NCI-H2107 treated with DMSO at 0.1 percent for 48 hours (cell line): ENCODE results near the gene AFF2.

Experiments used
- DNase-seq: peaks from one replicate; lab custom pipeline; 2025; ENCODE audit not compliant: unreplicated experiment; lab: John Stamatoyannopoulos, UW

Gene AFF2

DNA sequence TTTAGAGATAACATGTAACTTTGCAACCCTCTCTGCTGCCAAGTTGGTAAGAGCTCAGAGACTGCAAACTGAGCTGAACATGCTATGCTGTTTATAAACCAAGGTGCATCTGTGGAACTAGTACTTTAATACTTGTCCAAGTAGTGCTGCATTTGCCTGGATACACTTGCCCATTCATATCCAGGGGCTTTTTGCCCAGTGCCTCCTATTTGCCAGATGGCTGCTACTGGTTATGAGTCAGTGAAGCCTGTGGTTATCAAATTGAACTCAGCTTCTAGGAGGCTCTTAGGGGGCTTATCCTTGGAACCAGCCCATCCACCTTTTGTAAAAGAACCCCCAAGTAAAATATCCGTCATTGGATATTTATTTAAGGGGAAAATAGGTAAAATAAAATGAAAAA is 79.6 kb downstream of the AFF2 start:
- no peak for DNase-seq

DNA sequence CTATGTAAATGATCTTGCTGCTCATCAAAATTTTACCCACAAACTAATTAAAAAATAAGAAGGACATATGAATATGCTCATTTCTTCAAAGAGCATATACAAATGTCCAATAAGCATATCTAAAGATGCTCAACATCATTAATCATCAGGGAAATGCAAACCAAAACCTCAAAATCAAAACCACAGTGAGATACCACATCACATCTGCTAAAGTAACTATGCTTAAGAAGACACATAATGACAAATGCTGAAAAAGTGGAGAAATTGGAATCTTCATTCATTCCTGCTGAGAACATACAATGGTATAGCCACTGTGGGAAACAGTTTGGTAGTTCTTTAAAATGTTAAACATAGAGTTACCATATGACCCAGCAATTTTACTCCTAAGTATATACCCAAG is 81.9 kb downstream of the AFF2 start:
- DNase-seq: no peak

DNA sequence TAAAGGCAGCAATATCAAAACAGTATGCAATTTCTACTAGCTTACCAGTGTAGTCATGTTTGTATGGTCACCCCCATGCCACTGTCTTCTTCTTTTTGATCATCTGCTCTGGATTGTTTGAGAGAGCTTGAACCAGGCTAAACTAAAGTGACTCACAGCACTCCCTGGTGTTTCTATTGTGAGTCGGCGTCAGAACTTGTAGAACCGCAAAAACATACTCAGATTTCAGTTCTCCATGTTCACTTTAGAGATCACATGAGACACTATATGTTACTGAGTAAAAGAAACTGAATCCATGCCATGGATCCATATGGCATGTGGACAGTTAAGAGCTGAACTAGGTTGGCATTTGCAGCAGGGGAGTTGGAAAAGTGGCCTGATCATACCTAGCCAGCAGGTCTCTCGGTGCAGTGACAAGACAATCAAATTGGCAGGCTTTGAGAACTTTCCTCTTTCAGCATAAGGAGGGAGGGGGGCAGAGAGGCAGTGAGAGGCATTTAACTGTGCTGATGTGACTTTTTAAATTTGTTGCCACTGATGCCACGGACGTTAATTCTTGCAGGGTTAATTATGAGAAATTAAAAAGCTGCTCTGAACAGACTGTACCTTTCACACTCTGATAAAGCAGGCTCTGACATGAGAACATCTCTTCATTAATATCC is 88.4 kb downstream of the AFF2 start:
- DNase-seq: no peak

DNA sequence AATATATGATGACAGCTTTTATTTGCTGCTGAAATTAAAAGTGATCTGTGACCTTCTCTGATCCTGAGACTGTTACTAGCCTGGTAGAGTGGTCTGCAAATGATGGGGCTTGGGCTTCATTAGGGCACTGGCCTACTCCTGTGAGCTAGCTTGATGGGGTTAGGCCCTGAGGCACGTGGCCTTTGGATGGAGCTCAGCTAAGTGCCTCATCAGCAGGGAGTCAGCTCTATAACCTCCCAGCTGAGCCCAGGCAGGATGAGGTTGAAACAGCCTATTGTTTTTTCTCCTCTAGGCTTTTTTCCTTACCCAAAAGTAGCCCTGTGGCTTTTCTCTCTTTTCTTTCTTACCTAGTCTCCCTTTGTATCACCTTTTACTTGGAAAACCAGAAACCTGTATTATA is 92.2 kb downstream of the AFF2 start:
- no peak for DNase-seq

DNA sequence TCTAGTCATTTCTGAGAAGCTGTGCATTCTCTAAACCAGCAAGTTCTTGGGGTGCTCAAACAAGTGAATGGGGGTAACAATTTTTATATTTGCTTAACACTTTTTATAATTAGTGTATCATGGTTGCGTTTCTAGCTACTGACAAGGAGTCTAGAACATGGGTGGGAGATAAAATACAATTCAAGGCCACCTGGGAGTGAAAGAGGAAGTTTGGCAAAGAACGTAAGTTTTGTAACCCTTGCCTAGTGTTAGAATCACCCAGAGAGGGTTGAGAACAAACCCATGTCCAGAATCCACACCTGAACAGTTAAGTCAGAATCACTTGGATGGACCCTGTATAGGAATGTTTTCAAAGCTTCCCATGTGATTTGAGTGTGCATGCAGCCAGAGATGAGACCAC is 92.7 kb downstream of the AFF2 start:
- DNase-seq: no peak

DNA sequence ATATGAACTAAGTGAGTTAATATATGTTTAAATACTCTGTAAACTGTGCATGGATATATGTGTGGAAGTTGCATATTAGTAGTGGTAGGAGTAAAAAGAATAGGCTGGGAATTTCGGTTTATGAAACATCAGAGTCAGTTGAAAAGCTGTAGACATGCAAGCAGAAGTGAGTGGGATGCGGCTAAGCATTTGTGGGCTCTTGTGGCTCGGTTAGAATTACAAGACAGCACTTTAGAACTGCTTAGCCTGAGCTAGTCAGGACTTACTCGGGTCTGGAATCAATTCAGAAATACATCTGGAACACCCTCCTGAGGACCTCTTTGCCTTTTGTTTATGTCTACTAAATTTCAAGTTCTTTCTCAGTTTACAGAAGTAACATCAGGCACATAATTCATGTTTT is 93.6 kb downstream of the AFF2 start:
- no peak for DNase-seq

DNA sequence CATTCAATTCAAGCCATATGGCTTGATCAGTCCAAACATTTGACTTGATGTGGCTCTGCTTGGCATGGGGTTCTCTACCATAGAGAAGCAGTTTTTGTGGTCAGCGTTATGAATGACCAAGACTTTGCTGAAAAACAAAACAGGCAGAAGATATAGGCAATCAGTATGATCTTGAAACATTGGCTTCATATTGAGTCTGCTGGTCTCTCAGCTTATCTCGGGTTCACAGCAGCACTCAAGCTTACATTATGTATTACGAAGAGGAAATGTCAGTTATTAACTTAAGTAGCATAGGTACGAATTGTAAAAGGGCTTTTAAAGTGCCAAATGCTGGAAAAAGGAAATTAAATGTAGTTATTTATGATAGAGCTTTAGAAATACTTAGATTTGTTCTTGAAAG is 99.0 kb downstream of the AFF2 start:
- no peak for DNase-seq

DNA sequence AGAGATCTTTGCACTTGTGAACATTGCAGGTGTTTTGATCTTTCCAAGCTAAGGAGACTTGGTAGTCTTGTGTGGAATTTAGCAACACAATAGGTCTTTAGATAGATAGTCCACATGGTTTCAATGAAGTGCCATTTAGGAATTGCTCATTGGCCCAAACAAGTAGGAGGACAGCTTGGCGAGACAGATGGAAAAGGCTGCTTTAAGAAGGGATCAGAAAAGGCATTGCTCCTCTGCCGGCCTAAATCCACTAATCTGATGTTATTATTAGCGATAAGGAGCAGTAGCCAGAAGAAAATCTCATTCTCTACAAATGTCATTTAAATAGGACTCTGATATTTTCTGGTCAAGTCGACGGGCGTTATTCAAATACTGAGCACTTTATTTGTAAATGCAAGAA is 99.7 kb downstream of the AFF2 start:
- no peak for DNase-seq

DNA sequence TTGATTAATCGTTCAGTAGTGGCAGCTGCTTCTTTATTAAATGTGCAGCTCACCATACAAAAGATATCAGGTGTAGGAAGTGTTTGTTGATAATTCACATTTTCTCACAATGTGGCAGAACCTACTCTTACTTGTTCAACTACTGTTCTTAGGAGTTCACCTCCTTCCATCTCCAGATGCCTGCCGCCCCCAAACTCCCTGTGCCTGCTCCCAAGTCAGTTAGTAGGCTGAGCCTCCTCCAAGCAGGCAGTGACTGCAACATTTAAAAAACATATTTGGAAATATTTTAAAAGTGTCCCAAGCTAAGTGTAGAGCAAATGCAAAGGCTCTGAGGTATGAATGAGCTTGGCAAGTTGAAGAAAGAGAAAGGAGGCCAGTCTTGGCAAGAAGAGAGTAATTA is 100.2 kb downstream of the AFF2 start:
- DNase-seq: no peak

DNA sequence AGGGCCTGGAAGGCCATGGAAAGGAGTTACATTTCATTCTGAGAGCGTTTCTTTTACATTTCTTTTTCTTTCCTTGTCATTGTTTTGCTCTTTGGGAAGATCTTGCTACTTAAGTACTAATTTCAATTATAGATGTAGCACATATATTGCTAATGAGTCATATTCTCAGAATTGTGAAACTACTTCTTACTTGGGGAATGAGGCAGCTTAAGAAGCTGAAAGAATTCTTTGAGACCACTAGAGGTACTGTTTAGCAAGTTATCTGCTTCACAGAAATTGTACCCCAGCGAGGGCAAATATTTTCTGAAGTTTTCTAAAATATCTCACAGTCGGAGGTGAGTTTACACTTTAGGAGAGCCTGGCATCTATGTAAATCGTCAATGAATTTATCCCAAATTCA is 100.6 kb downstream of the AFF2 start:
- no peak for DNase-seq

DNA sequence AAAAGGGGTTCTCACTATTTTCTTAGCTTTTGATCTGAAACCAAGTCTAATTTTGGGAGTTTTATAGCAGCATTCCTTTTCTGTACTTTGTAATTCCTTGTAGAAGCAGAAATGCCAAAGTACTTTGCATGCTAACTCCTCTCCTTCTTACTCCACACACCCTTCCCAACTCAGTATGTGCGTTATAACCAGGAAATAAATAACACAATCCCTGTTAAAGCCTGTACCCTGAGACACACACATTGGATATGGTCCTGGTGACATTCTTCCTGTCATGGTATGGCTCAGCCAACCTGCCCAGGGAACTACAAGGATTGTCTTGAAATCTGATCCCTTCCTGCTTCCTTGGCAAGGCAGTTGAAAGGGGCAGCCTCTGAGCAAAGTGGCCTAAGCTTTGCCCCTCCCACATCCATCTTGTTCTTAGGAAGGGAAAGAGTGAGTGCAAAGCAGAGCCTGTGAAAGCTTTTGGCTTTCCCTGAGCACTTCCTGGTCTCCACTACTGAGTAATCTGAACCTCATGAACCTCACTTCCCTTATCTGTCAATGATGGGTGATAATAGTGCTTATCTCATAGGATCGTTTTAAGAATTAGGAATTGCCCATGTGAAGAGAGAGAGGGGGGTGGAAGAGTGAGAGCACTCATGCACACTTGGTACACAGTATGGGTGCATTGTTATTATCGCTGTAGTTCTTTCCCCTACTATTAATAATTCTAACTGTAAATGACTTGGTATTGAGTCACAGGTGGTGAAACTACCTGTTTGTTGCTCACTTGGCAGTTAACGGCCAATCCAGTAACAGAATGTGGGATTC is 109.3 kb downstream of the AFF2 start:
- no peak for DNase-seq

DNA sequence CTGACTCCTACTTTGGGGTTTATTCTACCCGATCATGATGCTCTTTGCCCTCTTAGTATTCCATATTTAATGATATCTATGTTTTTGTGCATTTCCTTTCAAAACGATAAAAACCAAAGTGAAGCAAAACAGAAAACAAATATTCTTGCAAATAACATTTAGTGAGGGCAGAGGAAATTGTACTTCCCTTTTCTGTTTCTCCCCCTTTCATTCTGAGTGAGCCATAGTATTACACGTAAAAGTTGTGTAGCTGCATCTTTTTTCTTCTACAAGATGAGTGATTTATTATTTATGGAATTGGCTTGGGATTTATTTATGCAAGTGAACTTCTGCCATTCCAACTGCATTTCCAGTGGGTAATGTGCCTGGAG is 109.9 kb downstream of the AFF2 start:
- no peak for DNase-seq

DNA sequence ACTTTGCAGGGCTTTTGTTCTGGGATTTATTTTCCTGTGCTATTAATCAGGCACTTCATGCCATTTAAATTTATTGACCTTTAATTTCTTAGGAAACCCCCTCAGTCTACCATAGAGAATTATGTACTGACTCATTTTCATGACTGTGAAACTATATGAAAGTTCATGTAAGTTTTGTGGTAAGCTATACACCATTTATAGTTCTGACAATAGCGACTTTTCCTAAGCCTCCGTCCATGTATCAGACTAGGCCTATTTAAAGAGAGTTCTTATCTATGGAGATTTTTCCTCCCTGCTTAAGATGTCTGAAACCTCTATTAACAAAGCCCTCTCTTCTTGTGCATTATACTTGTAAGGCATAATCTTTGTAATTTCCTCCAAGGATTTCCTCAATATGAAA is 111.6 kb downstream of the AFF2 start:
- DNase-seq: no peak

DNA sequence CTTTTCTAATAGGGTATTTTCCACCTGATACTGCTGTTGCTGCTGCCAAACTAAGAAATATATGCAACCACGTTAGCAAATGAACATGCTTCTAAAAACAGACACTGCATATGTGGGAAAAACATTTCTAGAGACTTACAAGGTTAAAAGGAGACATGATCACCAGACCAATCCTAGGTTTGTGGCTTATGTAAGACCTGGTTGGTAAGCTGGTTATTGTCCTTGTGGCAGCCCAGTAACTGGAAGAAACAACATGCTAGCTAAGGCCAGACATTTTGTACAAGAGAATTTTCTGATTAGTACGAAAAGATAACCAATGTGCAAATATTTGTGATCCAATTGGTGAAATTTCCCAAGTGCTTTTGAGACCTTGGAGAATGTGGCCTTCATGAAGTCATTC is 112.0 kb downstream of the AFF2 start:
- DNase-seq: no peak

DNA sequence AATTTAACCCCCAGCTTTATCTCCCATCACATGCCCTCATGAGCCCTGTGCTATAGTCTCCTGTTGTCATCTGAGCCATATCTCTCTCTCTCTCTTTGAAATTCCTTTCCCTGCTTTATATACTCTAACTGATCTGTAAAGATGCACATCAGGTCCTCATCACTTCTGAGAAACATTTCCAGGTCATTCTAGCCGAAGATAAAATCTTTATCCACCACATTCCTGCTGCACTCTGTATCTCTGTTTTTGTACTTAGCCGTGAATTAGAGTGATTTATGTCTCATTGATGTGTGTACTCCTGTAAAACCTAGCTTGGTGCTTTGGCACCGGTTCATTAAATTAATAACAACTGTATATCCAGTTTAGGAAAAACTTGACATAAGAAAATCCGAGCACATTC is 113.2 kb downstream of the AFF2 start:
- no peak for DNase-seq

DNA sequence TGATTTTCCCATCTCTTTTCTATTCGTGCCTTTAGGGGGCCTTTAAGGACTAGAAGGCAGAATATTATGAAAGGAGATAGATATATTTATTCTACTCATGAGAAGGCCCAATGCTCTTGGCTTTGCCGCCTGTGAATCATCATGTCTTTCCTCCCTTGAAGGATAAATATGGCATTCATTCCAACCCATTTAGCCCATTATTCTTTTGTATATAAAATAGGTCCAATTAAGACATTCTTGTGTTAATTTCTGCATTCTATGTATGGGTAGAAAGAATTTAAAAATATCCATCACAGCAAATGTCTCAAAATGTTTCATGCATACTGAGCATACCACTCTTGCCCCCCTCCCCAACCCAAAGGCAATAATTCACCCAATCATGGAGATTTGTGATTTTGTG is 115.1 kb downstream of the AFF2 start:
- no peak for DNase-seq

DNA sequence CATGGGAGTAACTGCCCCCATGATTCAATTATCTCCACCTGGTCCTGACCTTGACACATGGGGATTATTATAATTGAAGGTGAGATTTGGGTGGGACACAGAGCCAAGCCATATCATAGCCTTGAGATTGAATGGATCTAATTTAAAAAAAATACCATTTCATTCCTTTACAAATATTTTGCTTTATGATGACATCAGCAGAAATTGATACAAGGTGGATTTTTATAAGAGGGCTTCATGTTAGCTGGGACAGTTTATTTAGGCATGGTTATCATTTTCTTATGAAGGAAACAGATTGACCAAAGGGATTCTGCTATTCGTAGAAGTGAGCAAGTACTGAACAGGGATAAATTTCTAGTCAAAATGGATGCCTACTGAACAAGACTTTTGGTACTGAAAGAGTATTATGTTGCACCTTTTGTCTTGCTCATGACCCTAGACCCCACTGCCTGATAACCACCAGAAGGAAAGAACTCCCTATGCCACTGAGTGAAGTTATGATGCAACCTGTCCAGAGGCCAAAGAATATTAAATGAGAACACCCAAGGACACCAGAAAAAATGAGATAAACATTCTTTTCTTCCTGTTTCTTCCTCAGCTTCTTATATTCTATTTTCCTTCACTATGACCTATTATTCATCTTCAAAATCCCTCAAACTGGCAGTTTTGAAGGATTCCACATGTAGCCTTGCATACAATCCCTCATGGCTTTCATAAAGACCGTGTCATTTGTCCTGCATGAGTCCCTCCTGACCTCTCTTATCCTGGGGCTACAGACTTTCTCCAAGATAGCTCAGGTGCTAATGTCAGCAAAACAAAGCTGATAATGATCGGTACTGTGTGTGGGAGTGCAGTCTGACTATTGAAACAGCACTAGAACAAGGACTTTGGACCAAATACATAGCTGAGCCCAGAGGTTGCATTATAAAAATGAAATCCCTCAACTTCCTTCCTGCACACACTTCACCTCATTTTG is 118.3 kb downstream of the AFF2 start:
- no peak for DNase-seq

DNA sequence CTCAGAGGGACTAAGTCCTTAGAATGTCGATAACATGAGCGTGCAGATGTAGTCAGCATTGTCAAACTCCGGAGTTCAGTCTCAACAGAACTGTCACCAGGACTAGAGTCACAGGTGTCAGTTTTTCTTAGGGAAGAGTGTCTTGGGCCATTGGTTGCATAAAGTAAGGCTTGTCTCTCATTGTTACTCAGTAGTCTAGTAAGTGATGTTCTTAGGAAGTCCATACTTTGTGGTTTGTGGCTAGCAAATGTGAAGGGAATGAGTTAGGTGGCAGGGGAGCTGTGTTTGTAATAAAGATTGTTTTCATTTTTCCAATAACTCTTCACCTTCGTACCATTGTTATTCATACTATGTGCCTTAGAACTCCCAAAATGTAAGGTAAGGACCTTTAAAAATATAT is 119.6 kb downstream of the AFF2 start:
- no peak for DNase-seq

DNA sequence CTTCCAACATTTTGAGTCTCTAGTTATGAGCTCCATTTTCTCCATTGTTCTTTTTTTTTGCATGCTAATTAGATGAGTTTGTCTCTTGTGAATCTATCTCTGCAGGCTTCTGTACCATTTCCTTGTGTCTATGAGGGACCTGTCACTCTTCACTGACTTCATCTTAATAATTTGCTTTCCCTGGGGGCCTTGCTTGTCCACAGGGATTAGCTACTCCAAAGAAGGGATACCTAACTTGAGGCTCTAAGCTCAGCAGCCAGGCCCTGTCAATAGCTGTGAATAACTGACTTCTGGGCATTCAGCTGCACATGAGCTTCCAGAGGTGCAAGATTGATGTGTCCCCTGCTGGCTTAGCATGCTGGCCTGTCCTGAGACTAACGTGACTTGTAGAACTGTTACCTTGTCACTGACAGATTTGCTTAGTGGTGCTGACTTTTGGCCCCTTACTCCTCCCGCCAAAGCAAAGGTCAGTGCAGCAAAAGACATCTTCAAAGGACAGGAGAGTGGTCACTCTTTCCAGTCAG is 124.6 kb downstream of the AFF2 start:
- no peak for DNase-seq

DNA sequence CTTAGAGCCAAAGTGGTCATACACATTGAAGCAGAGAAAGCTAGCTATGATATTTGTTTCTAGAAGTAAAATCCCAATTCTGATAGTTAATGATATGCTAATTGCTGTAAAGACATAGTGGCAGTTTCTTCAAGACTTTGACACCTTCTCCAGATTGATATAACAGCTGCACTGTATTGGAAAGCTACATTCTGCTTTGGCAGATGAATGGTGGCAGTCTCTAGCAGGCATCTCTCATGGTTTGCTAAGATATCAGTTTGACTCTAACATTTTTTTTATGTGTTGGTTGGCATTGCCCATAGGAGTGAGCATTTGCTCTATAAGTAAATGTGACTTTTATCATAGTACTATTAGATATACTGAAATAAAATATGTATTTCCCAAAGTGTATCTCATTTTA is 128.2 kb downstream of the AFF2 start:
- no peak for DNase-seq

DNA sequence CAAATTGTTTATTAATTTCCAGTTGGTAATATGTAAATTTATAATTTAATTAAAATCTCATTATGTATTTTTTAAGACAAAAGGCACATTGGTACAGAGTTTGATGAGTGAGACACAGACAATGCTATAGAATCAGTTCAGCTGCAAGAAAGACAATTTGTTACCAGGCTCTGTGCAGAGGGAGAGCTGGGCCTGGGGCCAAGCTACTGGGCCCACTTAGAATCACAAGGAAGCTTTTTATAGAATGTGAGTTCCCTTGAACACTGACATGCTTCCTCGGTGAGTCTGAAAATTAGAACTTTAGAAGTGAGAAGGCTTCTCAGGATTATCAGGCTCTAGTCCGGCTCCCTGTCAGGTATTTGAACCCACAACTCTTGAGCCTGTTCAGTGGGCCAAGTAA is 129.0 kb downstream of the AFF2 start:
- DNase-seq: no peak

DNA sequence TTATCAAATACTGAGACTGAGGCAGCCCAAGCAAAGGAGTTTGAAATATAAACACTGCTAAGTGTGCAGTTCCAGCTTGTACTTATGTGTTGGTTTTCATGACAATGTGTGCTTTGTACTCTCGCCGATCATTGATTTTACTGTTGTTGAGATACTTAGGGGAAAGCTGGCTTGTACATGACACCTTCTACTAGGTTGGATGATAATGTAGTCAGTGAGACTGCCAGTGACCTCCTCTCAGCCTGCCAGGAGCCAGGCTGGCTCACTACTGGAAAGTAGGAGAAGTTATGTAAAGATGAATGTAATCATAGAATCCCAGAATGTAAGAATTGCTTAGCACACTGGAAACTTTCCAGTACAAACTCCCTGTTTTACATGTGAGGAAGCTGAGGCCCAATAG is 132.0 kb downstream of the AFF2 start:
- no peak for DNase-seq
